Liver (tissue), 3 donors: Measurements from ENCODE around the gene GSE1.

Experiments
- ATF3 ChIP-seq: IDR thresholded peaks from 2 replicates; pipeline ENCODE4 v1.6.1; 2016; ENCODE audit warnings: antibody characterized with exemption
- CTCF ChIP-seq: fragments of 150-350 bp; IDR thresholded peaks from 2 replicates; pipeline ENCODE4 v1.5.1; 2017; ENCODE audit warnings: improper control_type of control experiment, low read depth, low read length; ENCODE audit not compliant: missing input control
- FOXA1 ChIP-seq: IDR thresholded peaks from 2 replicates; pipeline ENCODE4 v1.6.1; 2016; ENCODE audit warnings: antibody characterized with exemption
- GABPA ChIP-seq, 2 donors: IDR thresholded peaks in 1 of 2; conservative IDR thresholded peaks in 1 of 2; 2 replicates each; pipeline ENCODE4 v1.6.1; 2016; ENCODE audit warnings: antibody characterized with exemption in 2 of 2, mild to moderate bottlenecking in 1 of 2, moderate library complexity in 1 of 2
- JUND ChIP-seq, 2 donors: IDR thresholded peaks; 2 replicates each; pipeline ENCODE4 v1.6.1; 2016; ENCODE audit warnings: antibody characterized with exemption in 2 of 2
- MAX ChIP-seq: IDR thresholded peaks from 2 replicates; pipeline ENCODE4 v1.6.1; 2016; ENCODE audit warnings: antibody characterized with exemption
- RXRA ChIP-seq, 2 donors: IDR thresholded peaks; 2 replicates each; pipeline ENCODE4 v1.6.1; 2017 to 2018; ENCODE audit warnings: antibody characterized with exemption in 2 of 2, mild to moderate bottlenecking in 1 of 2
- SP1 ChIP-seq: IDR thresholded peaks from 2 replicates; pipeline ENCODE4 v1.6.1; 2018; ENCODE audit warnings: antibody characterized with exemption, mild to moderate bottlenecking
- TAF1 ChIP-seq: conservative IDR thresholded peaks from 2 replicates; pipeline ENCODE4 v1.6.1; 2016; ENCODE audit warnings: antibody characterized with exemption, mild to moderate bottlenecking
- YY1 ChIP-seq: IDR thresholded peaks from 2 replicates; pipeline ENCODE4 v1.6.1; 2016; ENCODE audit warnings: antibody characterized with exemption, mild to moderate bottlenecking
- ZBTB33 ChIP-seq: IDR thresholded peaks from 2 replicates; pipeline ENCODE4 v1.6.1; 2016; ENCODE audit warnings: antibody characterized with exemption
- donor health status: healthy.
- donor health status: healthy.

- TF ChIP-seq CTCF (no peak), SP1 (no peak), TAF1 (no peak), MAX (no peak), YY1 (no peak), FOXA1 (no peak), GABPA (IDR thresholded peaks at IDR 0.05 in 1 of 2, conservative IDR thresholded peaks at IDR 0.05 in 1 of 2) (no peak), ZBTB33 (no peak), RXRA (IDR thresholded peaks at IDR 0.05) (no peak), ATF3 (no peak), JUND (IDR thresholded peaks at IDR 0.05) (no peak)
Measured at GRCh38 chr16:85697431-85697830, 84.3 kb downstream of the GSE1 start.
